T-helper 9 cell (primary cell): ENCODE data around the gene CTDP1.
"Not testable (repeated sequence)": the region's sequence is repeated elsewhere in the genome, so short reads cannot be mapped to it uniquely, and the experiment has no call there.

ENCODE experiments used
- DNase-seq: peaks from one replicate; pipeline ENCODE4 v3.0.0-alpha.2; 2020

Gene CTDP1

GRCh38 chr18:79683626-79684282, 4.2 kb downstream of the CTDP1 start:
- DNase-seq, result no peak

- no peak for DNase-seq
Observed at GRCh38 chr18:79684283-79684631, 4.7 kb downstream of the CTDP1 start.

- DNase-seq, result no peak
Observed at GRCh38 chr18:79684787-79685186, 5.2 kb downstream of the CTDP1 start.

GRCh38 chr18:79685281-79685680, 5.7 kb downstream of the CTDP1 start:
- DNase-seq, result no peak

- DNase-seq, result no peak
Observed at GRCh38 chr18:79685971-79686370, 6.4 kb downstream of the CTDP1 start.

GRCh38 chr18:79687806-79688205, 8.2 kb downstream of the CTDP1 start:
- no peak for DNase-seq

GRCh38 chr18:79690071-79690470, 10.5 kb downstream of the CTDP1 start:
- DNase-seq, result no peak

- no peak for DNase-seq
Observed at GRCh38 chr18:79690586-79691482, 11.2 kb downstream of the CTDP1 start.

- no peak for DNase-seq
Observed at GRCh38 chr18:79692056-79692455, 12.5 kb downstream of the CTDP1 start.

- no peak for DNase-seq
Observed at GRCh38 chr18:79692886-79693285, 13.3 kb downstream of the CTDP1 start.

- DNase-seq, result no peak
Observed at GRCh38 chr18:79693561-79694205, 14.1 kb downstream of the CTDP1 start.

GRCh38 chr18:79694206-79694894, 14.7 kb downstream of the CTDP1 start:
- not testable (repeated sequence) for DNase-seq

- DNase-seq, result no peak
Observed at GRCh38 chr18:79694895-79695213, 15.3 kb downstream of the CTDP1 start.

GRCh38 chr18:79695269-79695668, 15.7 kb downstream of the CTDP1 start:
- no peak for DNase-seq

GRCh38 chr18:79695856-79696850, 16.6 kb downstream of the CTDP1 start:
- no peak for DNase-seq

- no peak for DNase-seq
Observed at GRCh38 chr18:79697178-79697577, 17.6 kb downstream of the CTDP1 start.

GRCh38 chr18:79697976-79698375, 18.4 kb downstream of the CTDP1 start:
- no peak for DNase-seq

- DNase-seq, result no peak
Observed at GRCh38 chr18:79698668-79699335, 19.2 kb downstream of the CTDP1 start.

GRCh38 chr18:79699653-79700052, 20.1 kb downstream of the CTDP1 start:
- DNase-seq, result no peak

- no peak for DNase-seq
Observed at GRCh38 chr18:79702906-79703305, 23.3 kb downstream of the CTDP1 start.

GRCh38 chr18:79704631-79705030, 25.0 kb downstream of the CTDP1 start:
- DNase-seq, result no peak
